ENCODE measurements around the gene CAMK1D. TPM values are rescaled to one million over a fixed set of nuclear protein-coding genes. Genes with fewer than 3 reads are reported as not detected.

CAMK1D gene
- polyA plus RNA-seq, 1 donor from 2014 or later, result 41.4 TPM

DNA sequence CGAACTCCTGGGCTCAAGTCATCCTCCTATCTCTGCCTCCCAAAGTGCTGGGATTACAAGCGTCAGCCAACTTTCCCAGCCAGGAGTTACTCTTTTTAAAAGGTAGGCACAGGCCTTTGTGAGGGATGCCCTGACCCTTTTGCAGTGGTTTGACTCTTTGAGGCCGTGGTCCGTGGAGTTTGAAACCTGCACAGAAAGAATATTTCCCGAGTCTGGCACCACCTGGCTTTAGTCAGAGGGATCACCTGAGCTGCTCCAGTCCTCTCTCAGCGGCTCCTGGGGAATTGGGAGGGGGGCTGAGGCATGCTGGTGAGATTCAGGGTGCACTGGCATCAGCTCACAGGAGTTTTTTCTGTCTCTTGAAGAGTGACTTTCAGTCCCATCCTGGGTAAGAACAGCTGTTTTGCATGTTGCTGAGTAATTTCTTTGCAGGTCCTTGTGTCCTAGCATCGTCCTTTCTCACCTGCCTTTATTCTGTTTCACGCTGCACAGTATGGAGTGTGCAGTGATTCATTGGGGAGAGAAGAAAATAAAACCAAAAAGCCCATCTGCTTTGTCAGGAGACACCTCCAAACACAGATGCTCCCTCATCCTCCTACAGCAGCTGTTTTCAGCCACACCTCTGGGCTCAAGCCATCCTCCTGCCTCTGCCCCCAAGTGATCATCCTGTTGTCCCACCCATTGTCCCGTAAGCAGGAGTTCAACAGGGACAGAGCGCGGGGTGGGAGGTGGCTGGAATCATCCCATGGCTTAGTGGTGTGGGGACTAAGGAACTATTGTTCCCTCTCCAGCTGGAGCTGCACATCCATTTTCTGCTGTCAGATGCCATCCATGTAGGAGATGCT lies 284.7 kb downstream of the CAMK1D start:
- Mint-ChIP-seq H3K4me1 (peaks cover 21 to 45% (median 33%) of the 10 kb centered on the region in 3 donors), H3K4me3 (peak overlapping the region in 1 of 4 donors; percentile 38), H3K9me3 (no peaks in the 10 kb centered on the region), H3K27me3 (no peaks in the 10 kb centered on the region), H3K27ac (peak overlapping the region in 1 of 3 donors; percentile 86), H3K36me3 (peaks cover 5% of the 10 kb centered on the region)

GRCh38 chr10:12634621-12634931 lies 285.2 kb downstream of the CAMK1D start:
- H3K4me3 Mint-ChIP-seq, result peak overlapping the region in 3 of 4 donors; percentile 6 to 80 (median 38)
- peaks cover 21 to 40% (median 32%) of the 10 kb centered on the region in 3 donors for H3K4me1 Mint-ChIP-seq
- H3K27ac Mint-ChIP-seq, result peak overlapping the region in 2 of 3 donors; percentile 5 to 86
- peaks cover 5% of the 10 kb centered on the region for H3K36me3 Mint-ChIP-seq
- no peaks in the 10 kb centered on the region for H3K9me3 Mint-ChIP-seq
- no peaks in the 10 kb centered on the region for H3K27me3 Mint-ChIP-seq

DNA sequence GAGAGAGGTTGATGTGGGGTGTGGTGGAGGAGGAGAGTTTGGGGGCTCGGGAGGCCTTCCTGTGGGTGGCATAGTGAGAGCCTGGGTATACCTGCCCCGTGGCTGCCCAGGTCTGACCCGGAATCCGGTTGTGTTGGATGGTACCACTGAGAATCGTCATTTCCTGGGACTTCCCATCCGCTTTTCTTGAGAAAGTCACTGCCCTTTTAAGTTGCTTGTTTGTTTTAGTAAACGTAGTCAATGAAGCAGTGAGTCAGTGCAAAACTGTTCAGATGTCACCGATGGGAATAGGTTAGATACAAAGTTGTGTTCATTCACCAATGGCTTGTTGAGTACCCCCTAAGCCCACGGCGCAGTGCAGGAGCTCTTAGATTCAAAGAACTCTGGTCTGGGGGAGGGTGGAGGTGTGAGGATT lies 285.8 kb downstream of the CAMK1D start:
- H3K36me3 Mint-ChIP-seq, result peaks cover 5% of the 10 kb centered on the region
- no peaks in the 10 kb centered on the region for H3K27me3 Mint-ChIP-seq
- H3K27ac Mint-ChIP-seq, result peak overlapping the region in 2 of 3 donors; percentile 5 to 86
- H3K4me1 Mint-ChIP-seq, result peaks cover 21 to 41% (median 34%) of the 10 kb centered on the region in 3 donors
- no peaks in the 10 kb centered on the region for H3K9me3 Mint-ChIP-seq
- H3K4me3 Mint-ChIP-seq, result peak overlapping the region in 3 of 4 donors; percentile 30 to 80 (median 38)

DNA sequence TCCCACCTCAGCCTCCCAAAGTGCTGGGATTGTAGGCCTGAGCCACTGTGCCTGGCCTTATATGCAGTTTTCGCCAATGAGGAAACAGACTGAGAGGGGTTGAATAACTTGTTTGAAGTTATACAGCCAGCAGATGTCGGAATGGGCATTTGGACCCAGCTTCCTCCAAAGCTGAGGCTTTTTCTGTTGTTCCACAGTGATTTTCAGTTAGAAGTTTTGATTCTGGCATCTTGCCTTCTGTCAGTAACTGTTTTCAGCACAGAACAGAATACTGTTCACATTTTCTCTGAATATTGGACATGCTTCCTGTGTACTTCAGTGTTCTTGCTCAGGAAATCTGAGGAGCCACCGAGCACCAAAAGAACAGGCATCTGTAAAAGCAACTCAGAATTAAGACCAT lies 287.2 kb downstream of the CAMK1D start:
- H3K4me3 Mint-ChIP-seq, result no peak overlapping the region
- H3K36me3 Mint-ChIP-seq, result peaks cover 5% of the 10 kb centered on the region
- H3K4me1 Mint-ChIP-seq, result peaks cover 21 to 43% (median 31%) of the 10 kb centered on the region in 3 donors
- H3K9me3 Mint-ChIP-seq, result no peaks in the 10 kb centered on the region
- no peaks in the 10 kb centered on the region for H3K27me3 Mint-ChIP-seq
- H3K27ac Mint-ChIP-seq, result no peak overlapping the region

GRCh38 chr10:12637649-12638048 lies 288.3 kb downstream of the CAMK1D start:
- Mint-ChIP-seq H3K27me3 (no peaks in the 10 kb centered on the region), H3K36me3 (peaks cover 4% of the 10 kb centered on the region), H3K9me3 (no peaks in the 10 kb centered on the region), H3K4me1 (peaks cover 21 to 42% (median 35%) of the 10 kb centered on the region in 3 donors), H3K27ac (no peak overlapping the region), H3K4me3 (no peak overlapping the region)

DNA sequence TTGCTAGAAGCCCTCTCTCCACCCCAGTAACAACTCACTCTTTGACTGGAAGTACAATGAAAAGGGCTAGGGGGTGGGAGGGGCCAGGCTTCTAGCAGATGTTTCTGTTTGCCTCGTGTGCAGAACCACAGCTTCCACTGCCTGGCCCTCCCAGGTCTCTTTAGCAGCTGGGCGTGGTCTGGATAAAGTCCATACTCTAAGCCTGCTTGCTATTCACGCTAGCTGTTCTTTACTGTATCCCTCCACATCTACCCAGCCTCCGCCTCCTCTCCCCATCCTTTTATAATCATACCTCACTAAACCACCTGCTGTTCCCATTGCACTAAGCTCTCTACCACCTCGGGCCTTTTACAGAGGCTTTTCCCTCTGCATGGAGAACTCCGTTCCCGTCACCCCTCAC lies 288.8 kb downstream of the CAMK1D start:
- Mint-ChIP-seq H3K27me3 (no peaks in the 10 kb centered on the region), H3K9me3 (no peaks in the 10 kb centered on the region), H3K4me3 (no peak overlapping the region), H3K27ac (no peak overlapping the region), H3K36me3 (peaks cover 4% of the 10 kb centered on the region), H3K4me1 (peaks cover 21 to 39% (median 32%) of the 10 kb centered on the region in 3 donors)

DNA sequence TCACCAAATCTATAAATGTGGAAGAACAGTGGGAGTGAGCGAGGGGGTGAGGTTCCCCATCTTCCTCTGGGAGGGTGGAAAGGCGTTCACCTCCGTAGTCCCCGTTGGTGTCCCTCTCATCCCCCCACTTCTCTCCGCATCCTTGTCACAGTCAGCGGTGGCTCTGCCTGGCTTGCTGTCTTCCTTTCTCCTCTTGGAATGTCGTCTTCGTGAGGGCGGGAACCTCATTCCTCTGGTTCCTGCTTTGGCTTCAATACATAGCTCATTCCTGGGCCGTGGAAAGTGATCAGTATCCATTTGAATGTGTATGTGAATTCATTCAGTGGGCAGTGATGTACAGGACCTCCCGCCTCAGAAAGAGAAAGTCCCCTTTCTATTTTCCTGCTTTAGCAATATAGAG lies 289.4 kb downstream of the CAMK1D start:
- H3K4me1 Mint-ChIP-seq, result peaks cover 21 to 38% (median 29%) of the 10 kb centered on the region in 3 donors

GRCh38 chr10:12639996-12640944 lies 290.9 kb downstream of the CAMK1D start:
- Mint-ChIP-seq H3K27ac (no peak overlapping the region), H3K36me3 (peaks cover 4% of the 10 kb centered on the region), H3K27me3 (no peaks in the 10 kb centered on the region), H3K4me1 (peaks cover 15 to 28% (median 24%) of the 10 kb centered on the region in 3 donors), H3K9me3 (no peaks in the 10 kb centered on the region), H3K4me3 (no peak overlapping the region)

More for the DNA sequence above, 289.4 kb downstream of the CAMK1D start:
- H3K27me3 Mint-ChIP-seq, result no peaks in the 10 kb centered on the region
- H3K4me3 Mint-ChIP-seq, result peak overlapping the region in 1 of 4 donors; percentile 25
- peak overlapping the region in 1 of 3 donors; percentile 87 for H3K27ac Mint-ChIP-seq
- H3K9me3 Mint-ChIP-seq, result no peaks in the 10 kb centered on the region
- H3K36me3 Mint-ChIP-seq, result peaks cover 4% of the 10 kb centered on the region

- peaks cover 2% of the 10 kb centered on the region for H3K36me3 Mint-ChIP-seq
- no peak overlapping the region for H3K4me3 Mint-ChIP-seq
- H3K4me1 Mint-ChIP-seq, result peaks cover 5 to 18% (median 15%) of the 10 kb centered on the region in 3 donors
- no peaks in the 10 kb centered on the region for H3K27me3 Mint-ChIP-seq
- peak overlapping the region in 2 of 3 donors; percentile 17 to 78 for H3K27ac Mint-ChIP-seq
- no peaks in the 10 kb centered on the region for H3K9me3 Mint-ChIP-seq
Measured at GRCh38 chr10:12642036-12642435, 292.7 kb downstream of the CAMK1D start.

DNA sequence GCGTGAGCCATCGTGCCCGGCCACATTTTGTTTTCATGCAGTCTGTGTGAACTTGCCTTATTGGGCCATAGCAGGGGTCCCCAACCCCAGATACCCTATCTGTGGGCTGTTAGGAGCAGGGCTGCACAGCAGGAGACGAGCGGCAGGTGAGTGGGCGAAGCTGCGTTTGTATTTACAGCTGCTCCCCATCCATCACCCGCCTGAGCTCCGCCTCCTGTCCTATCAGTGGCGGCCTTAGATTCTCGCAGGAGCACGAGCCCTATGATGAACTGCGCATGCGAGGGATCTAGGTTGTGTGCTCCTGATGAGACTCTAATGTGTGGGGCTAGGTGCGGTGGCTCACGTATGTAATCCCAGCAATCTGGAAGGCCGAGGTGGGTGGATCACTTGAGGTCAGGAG lies 293.9 kb downstream of the CAMK1D start:
- no peak overlapping the region for H3K27ac Mint-ChIP-seq
- H3K27me3 Mint-ChIP-seq, result no peaks in the 10 kb centered on the region
- H3K4me1 Mint-ChIP-seq, result peaks cover 4 to 18% (median 11%) of the 10 kb centered on the region in 3 donors
- peaks cover 2% of the 10 kb centered on the region for H3K36me3 Mint-ChIP-seq
- no peaks in the 10 kb centered on the region for H3K9me3 Mint-ChIP-seq
- H3K4me3 Mint-ChIP-seq, result no peak overlapping the region

- Mint-ChIP-seq H3K4me1 (peaks cover 2 to 18% (median 9%) of the 10 kb centered on the region in 3 donors), H3K27ac (no peak overlapping the region), H3K36me3 (peaks cover 2% of the 10 kb centered on the region), H3K9me3 (no peaks in the 10 kb centered on the region), H3K27me3 (no peaks in the 10 kb centered on the region), H3K4me3 (peak overlapping the region in 1 of 4 donors; percentile 27)
Measured at GRCh38 chr10:12644380-12645144, 295.2 kb downstream of the CAMK1D start.

- H3K36me3 Mint-ChIP-seq, result peaks cover 2% of the 10 kb centered on the region
- H3K4me1 Mint-ChIP-seq, result peaks cover 4 to 13% (median 8%) of the 10 kb centered on the region in 3 donors
- H3K4me3 Mint-ChIP-seq, result no peak overlapping the region
- no peak overlapping the region for H3K27ac Mint-ChIP-seq
- no peaks in the 10 kb centered on the region for H3K9me3 Mint-ChIP-seq
- H3K27me3 Mint-ChIP-seq, result no peaks in the 10 kb centered on the region
Measured at GRCh38 chr10:12645449-12645848, 296.1 kb downstream of the CAMK1D start.

DNA sequence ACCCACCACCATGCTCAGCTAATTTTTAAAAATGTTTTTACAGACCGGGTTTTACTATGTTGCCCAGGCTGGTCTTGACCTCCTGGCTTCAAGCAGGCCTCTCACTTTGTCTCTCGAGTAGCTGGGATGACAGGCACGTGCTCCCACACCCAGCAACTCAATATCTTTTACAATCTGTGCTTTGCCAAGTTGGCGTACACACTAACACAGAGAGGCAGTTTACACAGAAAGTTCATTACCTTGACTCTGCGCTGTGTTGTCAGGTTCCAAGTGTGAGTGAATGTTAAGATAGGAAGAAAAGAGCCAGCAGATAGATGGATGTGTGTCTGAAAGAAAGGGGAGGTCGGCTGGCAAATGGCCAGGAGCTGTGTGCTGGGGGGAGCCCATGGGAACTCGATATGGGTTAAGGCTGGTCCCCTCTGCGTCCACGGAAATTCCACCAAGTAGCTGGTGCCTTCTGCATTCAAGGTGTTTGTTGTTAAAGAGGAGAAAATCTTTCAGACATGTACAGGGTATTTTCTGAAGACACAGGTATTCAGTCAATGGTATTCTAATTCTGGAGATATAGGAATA lies 299.8 kb downstream of the CAMK1D start:
- Mint-ChIP-seq H3K4me3 (no peak overlapping the region), H3K27ac (no peak overlapping the region), H3K4me1 (peaks cover 4 to 8% (median 6%) of the 10 kb centered on the region in 3 donors), H3K36me3 (peaks cover 5% of the 10 kb centered on the region), H3K9me3 (peaks cover 0 to 7% (median 6%) of the 10 kb centered on the region in 3 donors), H3K27me3 (no peaks in the 10 kb centered on the region)

DNA sequence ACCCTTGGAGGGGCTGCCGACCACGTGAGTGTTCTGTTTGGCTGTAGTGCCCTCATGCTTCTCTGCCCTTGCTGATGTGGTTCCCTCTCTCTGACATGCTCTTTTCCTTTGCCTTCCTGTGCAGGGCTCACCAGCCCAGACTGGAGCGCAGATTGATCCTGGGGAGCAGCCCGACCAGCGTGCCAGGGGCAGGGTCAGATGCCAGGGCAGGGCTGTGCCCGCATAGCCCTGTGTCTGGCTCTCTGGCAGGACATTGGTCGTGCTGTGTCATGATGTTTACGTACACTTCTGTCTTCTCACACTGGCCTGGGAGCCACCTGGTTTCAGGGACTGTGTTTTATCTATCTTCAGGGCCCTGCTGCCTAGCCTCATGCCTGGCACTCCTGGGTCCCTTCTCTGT lies 300.8 kb downstream of the CAMK1D start:
- peaks cover 3 to 7% (median 4%) of the 10 kb centered on the region in 3 donors for H3K4me1 Mint-ChIP-seq

More for the DNA sequence above, 300.8 kb downstream of the CAMK1D start:
- Mint-ChIP-seq H3K9me3 (peaks cover 0 to 9% (median 6%) of the 10 kb centered on the region in 3 donors), H3K36me3 (peaks cover 7% of the 10 kb centered on the region), H3K27ac (no peak overlapping the region), H3K27me3 (no peaks in the 10 kb centered on the region), H3K4me3 (peak overlapping the region in 1 of 4 donors; percentile 12)
